B cell (primary cell): ENCODE data around the gene KCNT1. TPM values are rescaled to one million over a fixed set of nuclear protein-coding genes. Genes with fewer than 3 reads are reported as not detected.

Experiments used
- ATAC-seq: fragments of 200-7000 bp; cut with Tn5 transposase; one replicate; pipeline ENCODE4 v1.10.0; 2021; ENCODE audit warnings: low read depth, mild to moderate bottlenecking, moderate number of reproducible peaks, moderate library complexity
- CTCF ChIA-PET: fragments of 350-600 bp; sonication (Branson Sonifier 250); formaldehyde crosslinking; loops from one replicate; lab custom pipeline; 2021; ENCODE audit warnings: antibody characterized with exemption, inconsistent platforms; lab: Charles Lee
- POLR2A ChIA-PET: fragments of 350-600 bp; sonication (Branson Sonifier 250); formaldehyde crosslinking; loops from one replicate; lab custom pipeline; 2021; ENCODE audit warnings: antibody characterized with exemption; lab: Charles Lee
- DNase-seq: peaks from one replicate; pipeline ENCODE4 v3.0.0; 2013
- H2AFZ ChIP-seq: 2 replicates; pipeline ENCODE4 v1.6.1; 2012; ENCODE audit warnings: mild to moderate bottlenecking, low read depth, low read length; ENCODE audit not compliant: insufficient read depth, poor library complexity, severe bottlenecking
- H3K27ac ChIP-seq, 2 donors: 1 replicate in 1 of 2; 2 replicates in 1 of 2; pipeline ENCODE4 v1.5.1; 2012 to 2013; ENCODE audit warnings: low read length in 2 of 2, mild to moderate bottlenecking in 2 of 2, moderate library complexity in 1 of 2
- H3K27me3 ChIP-seq, 4 experiments: fragments of 200-600 bp in 1 of 4; sonication (generic) in 1 of 4; replicated peaks in 1 of 4; 1 replicate in 2 of 4; 2 replicates in 2 of 4; pipeline versions ENCODE4 v1.6.1 to v1.7.0; 2013 to 2016; ENCODE audit warnings: low read length in 3 of 4, mild to moderate bottlenecking in 2 of 4, mixed read lengths in 1 of 4, moderate library complexity in 1 of 4; ENCODE audit not compliant: insufficient read depth in 4 of 4, control insufficient read depth in 3 of 4; ENCODE audit errors: control extremely low read depth in 1 of 4
- H3K36me3 ChIP-seq, 2 experiments: replicated peaks in 1 of 2; 1 replicate in 1 of 2; 2 replicates in 1 of 2; pipeline versions ENCODE4 v1.6.1 to v1.7.1; 2013; ENCODE audit warnings: low read length in 1 of 2; ENCODE audit not compliant: insufficient read depth in 2 of 2, control insufficient read depth in 1 of 2; ENCODE audit errors: control extremely low read depth in 1 of 2, extremely low read depth in 1 of 2
- H3K4me1 ChIP-seq, 2 donors: fragments of 200-600 bp in 1 of 2; sonication (generic) in 1 of 2; 1 replicate in 1 of 2; 2 replicates in 1 of 2; pipeline versions ENCODE4 v1.5.1 to v1.6.1; 2013 to 2017; ENCODE audit warnings: low read length in 2 of 2; ENCODE audit not compliant: control insufficient read depth in 2 of 2, insufficient read depth in 2 of 2
- H3K4me2 ChIP-seq: replicated peaks from 2 replicates; pipeline ENCODE3; 2012; ENCODE audit warnings: mild to moderate bottlenecking, low read depth, low read length; ENCODE audit not compliant: poor library complexity, severe bottlenecking
- H3K4me3 ChIP-seq, 5 experiments: fragments of 200-600 bp in 1 of 5; sonication (generic) in 1 of 5; 1 replicate in 3 of 5; 2 replicates in 2 of 5; pipeline versions ENCODE4 v1.5.1 to v1.7.0; 2011 to 2016; ENCODE audit warnings: low read length in 4 of 5, mild to moderate bottlenecking in 4 of 5, low read depth in 2 of 5, control low read depth in 1 of 5, moderate library complexity in 1 of 5; ENCODE audit not compliant: insufficient read depth in 1 of 5; ENCODE audit errors: control extremely low read depth in 1 of 5, extremely low read depth in 1 of 5
- H3K79me2 ChIP-seq: fragments of 200-600 bp; sonication (generic); one replicate; pipeline ENCODE4 v1.6.0; 2016; ENCODE audit warnings: low read length; ENCODE audit not compliant: control insufficient read depth, insufficient read depth
- H3K9ac ChIP-seq: fragments of 200-600 bp; sonication (generic); 2 replicates; pipeline ENCODE4 v1.6.1; 2017; ENCODE audit warnings: mild to moderate bottlenecking, low read length, moderate library complexity
- H3K9me3 ChIP-seq, 3 donors: one replicate each; pipeline versions ENCODE4 v1.6.1 to v1.7.1; 2013; ENCODE audit warnings: low read length in 2 of 3; ENCODE audit not compliant: control insufficient read depth in 2 of 3, insufficient read depth in 1 of 3; ENCODE audit errors: control extremely low read depth in 1 of 3
- H4K20me1 ChIP-seq: 2 replicates; pipeline ENCODE4 v1.6.0; 2012; ENCODE audit warnings: mild to moderate bottlenecking, low read length; ENCODE audit not compliant: insufficient read depth, control insufficient read depth, poor library complexity, severe bottlenecking
- H3K27ac Mint-ChIP-seq: one replicate; pipeline ENCODE4 v1.8.0; 2021; ENCODE audit warnings: mixed read lengths
- H3K27me3 Mint-ChIP-seq: one replicate; pipeline ENCODE4 v1.8.0; 2021; ENCODE audit warnings: mixed read lengths
- H3K4me1 Mint-ChIP-seq: one replicate; pipeline ENCODE4 v1.8.0; 2021; ENCODE audit warnings: mixed read lengths
- H3K4me3 Mint-ChIP-seq: one replicate; pipeline ENCODE4 v1.8.0; 2021; ENCODE audit warnings: mixed read lengths
- H3K9me3 Mint-ChIP-seq: one replicate; pipeline ENCODE4 v1.8.0; 2022; ENCODE audit warnings: mixed read lengths; ENCODE audit not compliant: insufficient read depth
- EZH2 ChIP-seq: IDR thresholded peaks from 2 replicates; pipeline ENCODE4 v1.6.1; 2012; ENCODE audit warnings: borderline replicate concordance, low read depth, mild to moderate bottlenecking, moderate library complexity, low read length; ENCODE audit not compliant: insufficient read depth, poor library complexity, severe bottlenecking
- WGBS: methylation state at CpG from one replicate; pipeline ENCODE4 v1.1.5; 2013; ENCODE audit warnings: missing lambda C conversion rate; ENCODE audit not compliant: insufficient coverage; 5-methylcytosine and 5-hydroxymethylcytosine counted together
- intact Hi-C: fragments of 100-400 bp; cut with micrococcal nuclease; formaldehyde crosslinking; loops from one replicate; pipeline ENCODE4 v1.10.0; 2022
- polyA plus RNA-seq: library from polyadenylated mRNA; depleted of rRNA; stranded (reverse); fragments of >200 nt; gene quantifications from 2 replicates; pipeline ENCODE4 v1.2.3, GENCODE V29; 2012
- total RNA-seq, 2 donors: library from RNA; stranded (reverse); fragments of 120-200 nt in 1 of 2; gene quantifications; 1 replicate in 1 of 2; 2 replicates in 1 of 2; pipeline versions ENCODE4 v1.2.3 to v1.2.4, GENCODE V29; 2013 to 2022
- TF ChIP-seq, protein P1 (sequence below): fragments of 200-600 bp; IDR thresholded peaks from one replicate; pipeline ENCODE4 v1.8.0; 2022; ENCODE audit warnings: antibody characterized with exemption, mild to moderate bottlenecking

The KCNT1 gene
- total and polyA plus RNA-seq, 2 donors (not counting 1 experiment from before 2014, with no cell fraction given): not detected

DNA sequence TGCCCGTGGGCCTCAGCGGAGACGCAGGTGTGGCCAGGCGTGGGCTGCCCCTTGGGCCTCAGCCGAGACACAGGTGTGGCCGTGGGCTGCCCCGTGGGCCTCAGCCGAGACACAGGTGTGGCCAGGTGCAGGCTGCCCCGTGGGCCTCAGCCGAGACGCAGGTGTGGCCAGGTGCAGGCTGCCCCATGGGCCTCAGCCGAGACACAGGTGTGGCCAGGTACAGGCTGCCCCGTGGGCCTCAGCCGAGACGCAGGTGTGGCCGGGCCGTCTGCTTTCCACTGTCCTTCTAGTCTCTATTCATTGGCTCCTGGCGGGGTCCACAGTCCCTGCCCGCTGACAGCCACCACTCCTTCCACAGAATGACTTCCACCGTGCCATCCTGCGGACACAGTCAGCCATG, 56.1 kb downstream of the KCNT1 start:
- Histone ChIP-seq H4K20me1 (no peaks in the 10 kb centered on the region), H2AFZ (no peak overlapping the region), H3K4me3 (no peak overlapping the region), H3K79me2 (no peaks in the 10 kb centered on the region), H3K4me2 (no peak overlapping the region), H3K27ac (no peak overlapping the region), H3K9me3 (peaks cover 0 to 22% (median 0%) of the 10 kb centered on the region in 3 donors), H3K4me1 (no peaks in the 10 kb centered on the region), H3K9ac (no peak overlapping the region), H3K36me3 (no peaks in the 10 kb centered on the region), H3K27me3 (no peaks in the 10 kb centered on the region)
- WGBS: 85% methylated on average over 21 of the region's 21 CpGs
- no peak for ATAC-seq
- H3K4me3 Mint-ChIP-seq: no peak overlapping the region
- intact Hi-C loops: no loop called here
- H3K4me1 Mint-ChIP-seq: no peaks in the 10 kb centered on the region
- TF ChIP-seq, protein P1, sequence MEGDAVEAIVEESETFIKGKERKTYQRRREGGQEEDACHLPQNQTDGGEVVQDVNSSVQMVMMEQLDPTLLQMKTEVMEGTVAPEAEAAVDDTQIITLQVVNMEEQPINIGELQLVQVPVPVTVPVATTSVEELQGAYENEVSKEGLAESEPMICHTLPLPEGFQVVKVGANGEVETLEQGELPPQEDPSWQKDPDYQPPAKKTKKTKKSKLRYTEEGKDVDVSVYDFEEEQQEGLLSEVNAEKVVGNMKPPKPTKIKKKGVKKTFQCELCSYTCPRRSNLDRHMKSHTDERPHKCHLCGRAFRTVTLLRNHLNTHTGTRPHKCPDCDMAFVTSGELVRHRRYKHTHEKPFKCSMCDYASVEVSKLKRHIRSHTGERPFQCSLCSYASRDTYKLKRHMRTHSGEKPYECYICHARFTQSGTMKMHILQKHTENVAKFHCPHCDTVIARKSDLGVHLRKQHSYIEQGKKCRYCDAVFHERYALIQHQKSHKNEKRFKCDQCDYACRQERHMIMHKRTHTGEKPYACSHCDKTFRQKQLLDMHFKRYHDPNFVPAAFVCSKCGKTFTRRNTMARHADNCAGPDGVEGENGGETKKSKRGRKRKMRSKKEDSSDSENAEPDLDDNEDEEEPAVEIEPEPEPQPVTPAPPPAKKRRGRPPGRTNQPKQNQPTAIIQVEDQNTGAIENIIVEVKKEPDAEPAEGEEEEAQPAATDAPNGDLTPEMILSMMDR: no peak
- TF ChIP-seq EZH2: no peak
- H3K27ac Mint-ChIP-seq: no peak overlapping the region
- POLR2A ChIA-PET: no interaction called here
- no peaks in the 10 kb centered on the region for H3K27me3 Mint-ChIP-seq
- no peak for DNase-seq
- no peaks in the 10 kb centered on the region for H3K9me3 Mint-ChIP-seq
- CTCF ChIA-PET: no interaction called here

DNA sequence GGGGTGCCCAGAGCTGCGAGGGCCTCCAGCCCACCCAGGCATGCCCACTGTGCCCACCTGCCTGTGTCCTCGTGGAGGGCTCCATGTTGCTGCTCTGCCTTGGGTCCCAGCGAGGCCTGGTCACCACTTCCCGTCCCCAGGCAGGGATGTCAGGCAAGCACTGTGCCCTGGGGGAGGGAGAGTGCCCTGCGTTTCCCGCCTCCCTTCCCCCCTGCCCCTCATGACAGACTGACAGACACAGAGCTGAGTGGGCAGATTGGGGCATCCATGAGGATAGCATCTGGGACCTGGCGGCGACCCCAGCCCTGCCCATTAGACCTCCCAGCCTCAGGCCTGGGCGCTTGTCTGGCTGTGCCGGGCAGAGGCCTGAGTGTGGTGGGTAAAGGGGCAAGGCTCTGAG, 56.9 kb downstream of the KCNT1 start:
- no peak overlapping the region for H3K4me3 Mint-ChIP-seq
- no peak for ATAC-seq

More for the DNA sequence above, 56.9 kb downstream of the KCNT1 start:
- no peaks in the 10 kb centered on the region for H3K9me3 Mint-ChIP-seq
- no peaks in the 10 kb centered on the region for H3K27me3 ChIP-seq
- intact Hi-C loops: no loop called here
- H4K20me1 ChIP-seq: no peaks in the 10 kb centered on the region
- no peak for TF ChIP-seq EZH2
- TF ChIP-seq, protein P1: no peak
- peaks cover 0 to 22% (median 0%) of the 10 kb centered on the region in 3 donors for H3K9me3 ChIP-seq
- CTCF ChIA-PET: no interaction called here
- no peak overlapping the region for H3K4me2 ChIP-seq
- no peak overlapping the region for H3K27ac Mint-ChIP-seq
- no peaks in the 10 kb centered on the region for H3K36me3 ChIP-seq
- no peak for DNase-seq
- H3K4me1 Mint-ChIP-seq: no peaks in the 10 kb centered on the region
- 83% methylated on average over 7 of the region's 10 CpGs for WGBS
- H3K4me3 ChIP-seq: no peak overlapping the region
- no peak overlapping the region for H2AFZ ChIP-seq
- POLR2A ChIA-PET: no interaction called here
- H3K27me3 Mint-ChIP-seq: no peaks in the 10 kb centered on the region
- no peaks in the 10 kb centered on the region for H3K4me1 ChIP-seq
- no peak overlapping the region for H3K27ac ChIP-seq
- no peak overlapping the region for H3K9ac ChIP-seq
- no peaks in the 10 kb centered on the region for H3K79me2 ChIP-seq
